ENCODE results near the gene SFRP2.

SFRP2 gene

GRCh38 chr4:153794006-153794405 lies 5.1 kb upstream of the SFRP2 start:
- DNase-seq (ENCODE audit: low spot score) = no peak

GRCh38 chr4:153792618-153793247 lies 3.9 kb upstream of the SFRP2 start:
- DNase-seq (ENCODE audit: low spot score) = no peak

GRCh38 chr4:153791746-153792617 lies 3.1 kb upstream of the SFRP2 start:
- DNase-seq (ENCODE audit: low spot score) = peak; percentile 63

- peak; percentile 74 for DNase-seq (ENCODE audit: low spot score)
These were observed 2.2 kb upstream of the SFRP2 start for GRCh38 chr4:153790962-153791551.

- DNase-seq (ENCODE audit: low spot score) = no peak
These were observed 1.6 kb upstream of the SFRP2 start for GRCh38 chr4:153790500-153790865.

DNA sequence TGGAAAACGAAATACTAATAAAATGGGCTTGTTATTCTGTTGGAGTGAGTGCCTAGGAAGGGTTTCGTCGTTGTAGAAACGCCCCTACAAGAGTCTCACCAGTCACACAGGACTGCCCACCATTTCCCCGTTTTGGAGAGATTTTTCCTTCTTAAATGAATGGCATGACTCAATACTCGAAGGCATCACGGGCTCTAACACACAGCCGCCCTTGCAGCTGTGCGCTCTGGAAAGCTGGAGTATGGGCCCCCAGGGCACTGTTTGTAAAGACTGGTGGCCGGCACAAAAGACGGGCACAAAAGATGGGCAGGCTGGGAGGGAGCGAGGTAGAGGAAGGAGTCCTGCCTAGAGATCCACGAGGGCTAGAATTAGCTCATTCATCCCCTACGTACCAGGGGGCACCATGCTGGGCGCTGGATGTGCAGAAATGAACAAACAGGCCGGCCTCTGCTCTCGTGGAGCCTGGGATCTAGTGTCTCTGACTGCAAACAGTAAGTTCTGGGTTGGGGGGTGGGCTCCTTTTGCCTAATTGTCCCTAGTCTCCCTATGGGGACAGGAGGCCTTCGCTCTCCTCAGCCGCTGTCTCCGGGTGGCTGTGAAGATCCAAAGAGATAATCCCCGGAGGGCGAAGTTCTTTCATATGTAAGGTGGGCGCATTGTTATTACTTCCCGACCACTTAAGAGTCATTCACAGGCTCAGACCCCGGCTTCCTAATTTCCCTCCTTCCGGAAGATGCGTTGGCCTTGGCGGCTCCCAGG lies 1.0 kb upstream of the SFRP2 start:
- DNase-seq (ENCODE audit: low spot score) = peak; percentile 71

- DNase-seq (ENCODE audit: low spot score) = peak; percentile 47
These were observed 851 bp downstream of the SFRP2 start for GRCh38 chr4:153788051-153788412.

GRCh38 chr4:153787575-153787974 lies 1.3 kb downstream of the SFRP2 start:
- no peak for DNase-seq (ENCODE audit: low spot score)

GRCh38 chr4:153787061-153787560 lies 1.8 kb downstream of the SFRP2 start:
- DNase-seq (ENCODE audit: low spot score) = no peak

DNA sequence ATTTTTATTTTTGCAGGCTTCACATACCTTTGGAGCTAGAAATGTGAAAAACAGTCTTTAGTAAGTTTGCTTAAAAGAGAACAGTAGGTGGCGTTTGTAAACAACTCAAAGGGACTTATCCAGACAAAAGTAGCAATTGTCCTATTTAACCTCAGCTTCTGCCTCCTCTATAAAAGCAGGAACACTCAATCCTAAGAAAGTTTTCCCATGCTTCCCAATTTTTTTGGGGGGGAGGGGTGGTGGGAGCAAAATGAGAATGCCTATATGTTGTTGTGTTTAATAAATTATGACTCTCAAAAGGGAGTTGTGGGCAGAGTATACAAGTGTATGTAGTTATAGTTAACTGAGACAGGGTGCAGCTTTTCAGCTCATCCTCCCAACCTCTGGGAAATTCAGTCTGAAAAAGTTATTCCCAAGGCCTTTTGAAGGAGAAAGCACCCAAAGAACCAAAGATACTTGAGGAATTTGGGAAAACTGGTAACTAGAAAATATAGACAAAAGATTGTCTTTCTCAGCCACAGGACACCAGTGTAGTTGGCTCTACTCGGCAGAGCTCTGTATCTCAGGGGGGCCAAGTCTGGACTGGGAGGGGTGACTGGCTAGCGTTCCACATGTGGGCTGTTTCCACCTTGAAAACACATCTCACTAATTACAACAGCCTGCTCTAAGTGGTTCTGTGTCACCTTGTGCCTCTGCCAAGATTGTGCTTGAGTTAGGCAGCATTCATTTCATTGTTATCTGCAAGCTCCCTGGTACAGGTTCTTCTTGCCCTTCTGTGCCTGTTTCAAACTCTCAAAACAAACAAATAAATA lies 2.8 kb downstream of the SFRP2 start:
- DNase-seq (ENCODE audit: low spot score) = no peak

DNA sequence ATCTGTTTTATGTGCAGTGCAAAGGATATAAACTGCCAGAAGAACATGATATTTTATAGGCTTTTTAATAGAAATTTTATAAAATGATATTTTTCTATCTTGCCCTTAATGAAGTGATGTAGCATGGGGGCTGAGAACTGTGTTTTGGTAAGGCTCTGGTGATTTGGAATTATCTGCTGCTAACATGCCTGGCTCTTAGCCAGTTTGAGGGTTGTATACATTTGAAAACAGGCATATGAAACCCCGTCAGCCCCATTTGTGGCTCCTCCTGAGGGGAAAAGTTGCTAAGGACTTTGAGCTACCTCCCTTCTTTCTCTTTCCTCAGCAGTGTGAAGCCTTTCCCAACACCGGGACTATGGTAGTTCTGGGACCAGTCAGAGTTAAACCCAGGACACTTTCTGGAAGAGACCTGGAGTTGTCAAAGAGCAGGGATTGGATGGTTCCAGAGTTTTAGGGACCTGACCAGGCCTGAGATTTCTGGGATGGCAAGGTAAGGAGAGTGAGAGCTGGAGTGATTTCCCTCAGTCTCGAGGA lies 4.7 kb downstream of the SFRP2 start:
- DNase-seq (ENCODE audit: low spot score) = no peak

DNA sequence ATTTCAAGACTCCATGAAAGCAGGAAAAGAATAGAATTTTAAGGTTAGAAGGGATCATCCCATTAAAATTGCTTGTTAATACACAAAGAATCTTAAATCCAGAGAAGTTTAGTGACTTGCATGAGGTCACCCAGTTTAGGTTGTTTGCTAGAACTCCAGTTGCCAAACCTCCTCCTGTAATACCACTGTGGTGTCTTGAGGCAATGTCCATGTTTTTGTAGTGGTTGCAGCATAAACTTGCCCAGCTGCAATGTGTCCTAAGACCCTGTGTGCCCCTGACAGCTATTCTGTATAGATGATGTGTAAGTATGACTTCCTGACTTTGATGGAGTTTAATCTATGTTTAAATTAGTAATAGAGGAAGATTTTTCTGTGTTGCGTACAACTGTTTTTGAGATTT lies 6.3 kb downstream of the SFRP2 start:
- DNase-seq (ENCODE audit: low spot score) = no peak

- DNase-seq (ENCODE audit: low spot score) = no peak
These were observed 7.0 kb downstream of the SFRP2 start for GRCh38 chr4:153781717-153782416.

DNA sequence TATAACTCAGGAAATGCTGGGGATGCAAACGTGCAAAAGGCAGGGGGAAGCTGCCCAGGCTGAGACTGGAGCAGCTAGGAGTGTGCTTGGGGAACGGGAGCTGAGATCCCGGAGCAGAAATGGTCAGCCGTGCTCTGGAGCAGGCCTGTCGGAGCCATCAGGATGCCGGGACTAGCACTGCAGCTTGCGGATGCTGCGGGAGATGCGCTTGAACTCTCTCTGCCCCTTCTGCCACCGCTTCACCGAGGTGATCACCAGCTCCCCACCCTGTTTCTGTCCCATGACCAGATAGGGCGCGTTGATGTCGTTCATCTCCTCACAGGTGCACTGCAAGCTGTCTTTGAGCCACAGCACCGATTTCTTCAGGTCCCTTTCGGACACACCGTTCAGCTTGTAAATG lies 7.6 kb downstream of the SFRP2 start:
- DNase-seq (ENCODE audit: low spot score) = no peak

GRCh38 chr4:153780876-153781275 lies 8.0 kb downstream of the SFRP2 start:
- DNase-seq (ENCODE audit: low spot score) = no peak

- no peak for DNase-seq (ENCODE audit: low spot score)
These were observed 8.7 kb downstream of the SFRP2 start for GRCh38 chr4:153780221-153780620.

- no peak for DNase-seq (ENCODE audit: low spot score)
These were observed 10.5 kb downstream of the SFRP2 start for GRCh38 chr4:153778383-153778782.

- DNase-seq (ENCODE audit: low spot score) = no peak
These were observed 11.5 kb downstream of the SFRP2 start for GRCh38 chr4:153777421-153777820.

DNA sequence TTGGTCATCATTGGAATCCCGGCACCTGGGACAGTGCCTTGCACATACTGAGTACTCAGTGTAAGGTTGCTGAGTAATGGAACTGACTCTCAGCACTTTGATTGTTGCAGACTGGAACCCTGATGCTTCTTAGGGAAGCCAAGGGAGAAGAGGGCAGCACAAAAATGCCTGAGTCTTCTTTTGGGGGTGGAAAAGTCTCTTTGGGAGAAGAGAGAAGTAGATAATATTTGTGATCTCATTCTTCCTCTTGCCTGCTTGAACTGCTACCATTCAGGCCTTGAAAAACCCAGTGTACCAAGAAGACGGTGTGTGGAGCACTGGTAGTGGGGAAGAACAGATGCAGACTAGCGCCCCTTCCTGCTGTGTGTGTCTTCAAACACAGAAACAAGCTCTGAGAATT lies 12.3 kb downstream of the SFRP2 start:
- no peak for DNase-seq (ENCODE audit: low spot score)

- peak; percentile 42 for DNase-seq (ENCODE audit: low spot score)
These were observed 15.6 kb downstream of the SFRP2 start for GRCh38 chr4:153773236-153773690.

- no peak for DNase-seq (ENCODE audit: low spot score)
These were observed 17.8 kb downstream of the SFRP2 start for GRCh38 chr4:153771046-153771445.

Data from iPS-NIHi11 (cell line).